ENCODE results near the gene POLR3K. TPM values are rescaled to one million over a fixed set of nuclear protein-coding genes. Genes with fewer than 3 reads are reported as not detected.

Gene POLR3K
- total and polyA plus RNA-seq, 2 donors (not counting 3 experiments of a cell fraction or from before 2014, with no cell fraction given), result 20.6 to 33.2 TPM

DNA sequence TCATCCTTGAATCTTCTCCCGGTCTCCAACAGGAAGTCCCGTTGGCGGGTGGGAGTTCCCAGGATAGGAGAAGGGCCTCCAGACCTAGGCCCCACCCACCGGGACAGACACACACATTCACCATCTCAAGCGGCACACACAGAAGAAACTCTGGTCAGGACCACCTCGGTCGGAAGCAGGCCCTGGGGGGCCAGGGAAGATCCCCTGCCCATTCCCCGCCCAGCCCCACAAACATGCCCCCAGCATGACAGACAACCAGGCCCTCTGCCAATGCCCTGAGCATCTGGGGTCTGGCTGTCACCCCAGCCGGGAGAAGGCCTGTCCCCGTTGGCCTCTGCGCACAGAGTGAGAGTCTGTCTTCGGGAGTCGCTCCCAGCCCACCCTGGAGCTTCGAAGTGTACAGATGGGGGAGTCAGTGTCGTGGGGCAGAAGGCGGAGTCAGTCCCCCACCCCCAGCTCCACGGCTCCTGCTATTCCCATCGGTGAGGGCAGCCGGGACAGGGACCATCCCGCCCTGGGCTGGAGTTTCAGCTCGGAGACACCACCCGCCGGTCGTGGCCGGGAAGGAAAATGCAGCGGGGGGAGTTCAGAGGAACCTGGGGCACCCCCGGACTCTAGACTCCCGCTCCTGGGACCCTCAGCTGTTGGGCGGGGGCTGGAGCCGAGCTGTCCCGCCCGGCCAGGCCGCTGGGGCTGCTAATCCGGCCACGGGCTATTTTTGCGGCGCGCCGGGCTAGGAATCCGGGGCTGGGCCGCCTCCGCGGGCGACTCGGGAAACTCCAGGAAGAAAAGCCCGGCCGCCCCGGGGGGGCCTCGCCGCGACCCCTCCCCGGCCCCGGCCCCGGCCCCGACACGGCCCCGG is 18.4 kb upstream of the POLR3K start:
- Histone ChIP-seq H4K20me1 (replicated peaks; ENCODE audit: control insufficient read depth, extremely low read depth, insufficient read depth, low read length) (no peaks in the 10 kb centered on the region), H3K9me1 (replicated peaks; ENCODE audit: control insufficient read depth, extremely low read depth, insufficient read depth, low read length) (no peaks in the 10 kb centered on the region), H3K4me1 (ENCODE audit: control insufficient read depth, extremely low read depth, insufficient read depth, low read length) (peaks cover 24% of the 10 kb centered on the region), H3K36me3 (ENCODE audit: control insufficient read depth in 2 of 2, extremely low read depth in 1 of 2, insufficient read depth in 2 of 2, low read length in 2 of 2) (no peaks in the 10 kb centered on the region), H3K79me2 (ENCODE audit: control insufficient read depth, insufficient read depth, low read length) (peaks cover 40% of the 10 kb centered on the region), H3K27ac (ENCODE audit: insufficient read depth, low read depth, low read length) (peak overlapping the region; percentile 15), H3K4me2 (ENCODE audit: insufficient read depth, low read length) (peak overlapping the region; percentile 74), H3K4me3 (replicated peaks in 1 of 3; ENCODE audit: insufficient read depth in 1 of 3, low read depth in 1 of 3, low read length in 3 of 3) (peak overlapping the region; percentile 52 to 64 (median 52)), H3K9ac (replicated peaks; ENCODE audit: extremely low read depth, insufficient read depth, low read length) (peak overlapping the region; percentile 48), H3K9me3 (replicated peaks; ENCODE audit: control insufficient read depth, insufficient read depth, low read length) (no peaks in the 10 kb centered on the region), H3K27me3 (ENCODE audit: control insufficient read depth in 2 of 2, insufficient read depth in 2 of 2, low read length in 2 of 2) (no peaks in the 10 kb centered on the region), H2AFZ (ENCODE audit: low read depth, low read length) (peak overlapping the region; percentile 7)
- ChIA-PET POLR2A (no interaction called here), CTCF (interaction anchor here (0.9 to 18.5 kb wide), 4 partner anchors 19 to 290 kb away, joined by 3 to 790 read pairs (median 3); no protein-coding TSS in a partner anchor)
- BruUV-seq (replicated peaks), result TSS peak; percentile 49
- DNase-seq (ENCODE audit: low read depth, low spot score) (peak; percentile 40), FAIRE-seq (peak; percentile 81)
- intact Hi-C loops (cut with micrococcal nuclease), result no loop called here
- TF ChIP-seq MYC (IDR thresholded peaks at IDR 0.05; ENCODE audit: low read depth, low read length), result no peak
- no peak for TF ChIP-seq MAX (IDR thresholded peaks at IDR 0.05; ENCODE audit: insufficient read depth, insufficient read length)
- TF ChIP-seq JUN (IDR thresholded peaks at IDR 0.05; ENCODE audit: borderline replicate concordance, insufficient read depth, insufficient read length, low read depth), result no peak
- TF ChIP-seq, protein P1, sequence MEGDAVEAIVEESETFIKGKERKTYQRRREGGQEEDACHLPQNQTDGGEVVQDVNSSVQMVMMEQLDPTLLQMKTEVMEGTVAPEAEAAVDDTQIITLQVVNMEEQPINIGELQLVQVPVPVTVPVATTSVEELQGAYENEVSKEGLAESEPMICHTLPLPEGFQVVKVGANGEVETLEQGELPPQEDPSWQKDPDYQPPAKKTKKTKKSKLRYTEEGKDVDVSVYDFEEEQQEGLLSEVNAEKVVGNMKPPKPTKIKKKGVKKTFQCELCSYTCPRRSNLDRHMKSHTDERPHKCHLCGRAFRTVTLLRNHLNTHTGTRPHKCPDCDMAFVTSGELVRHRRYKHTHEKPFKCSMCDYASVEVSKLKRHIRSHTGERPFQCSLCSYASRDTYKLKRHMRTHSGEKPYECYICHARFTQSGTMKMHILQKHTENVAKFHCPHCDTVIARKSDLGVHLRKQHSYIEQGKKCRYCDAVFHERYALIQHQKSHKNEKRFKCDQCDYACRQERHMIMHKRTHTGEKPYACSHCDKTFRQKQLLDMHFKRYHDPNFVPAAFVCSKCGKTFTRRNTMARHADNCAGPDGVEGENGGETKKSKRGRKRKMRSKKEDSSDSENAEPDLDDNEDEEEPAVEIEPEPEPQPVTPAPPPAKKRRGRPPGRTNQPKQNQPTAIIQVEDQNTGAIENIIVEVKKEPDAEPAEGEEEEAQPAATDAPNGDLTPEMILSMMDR (IDR thresholded peaks at IDR 0.05; ENCODE audit: extremely low read depth in 1 of 2, insufficient read depth in 1 of 2, low read depth in 1 of 2, low read length in 2 of 2), result no peak
- TF ChIP-seq EZH2 (IDR thresholded peaks at IDR 0.05; ENCODE audit: borderline replicate concordance, low read depth, low read length, severe bottlenecking), result no peak
- no peak for TF ChIP-seq POLR2AphosphoS5 (IDR thresholded peaks at IDR 0.05; ENCODE audit: insufficient read depth, low read depth, low read length)
- TF ChIP-seq GATA2 (IDR thresholded peaks at IDR 0.05; ENCODE audit: insufficient read depth, insufficient read length, low read depth, low read length), result no peak
- TF ChIP-seq FOS (IDR thresholded peaks at IDR 0.05; ENCODE audit: borderline replicate concordance, insufficient read depth, low read length), result no peak
- no peak for TF ChIP-seq POLR2A (IDR thresholded peaks at IDR 0.05; ENCODE audit: low read depth, low read length)
- dilution Hi-C loops (cut with MboI; ENCODE audit: extremely low pct_ligation_motif_present, low sequenced_read_pairs), result no loop called here

All from endothelial cell of umbilical vein (primary cell).